GM18519 (cell line): Measurements from ENCODE around the gene SPAG4.

ENCODE experiments used
- ATAC-seq: cut with Tn5 transposase; IDR thresholded peaks from one replicate; pipeline ENCODE4 v1.9.1; 2021; ENCODE audit warnings: mild to moderate bottlenecking, moderate library complexity; ENCODE audit not compliant: unreplicated experiment, low FRiP score

SPAG4 gene

GRCh38 chr20:35598899-35599775, 16.5 kb upstream of the SPAG4 start:
- no peak for ATAC-seq

GRCh38 chr20:35599776-35600120, 15.9 kb upstream of the SPAG4 start:
- no peak for ATAC-seq

GRCh38 chr20:35600176-35600992, 15.2 kb upstream of the SPAG4 start:
- no peak for ATAC-seq

- ATAC-seq: no peak
These were observed 14.3 kb upstream of the SPAG4 start for GRCh38 chr20:35600993-35601973.

- no peak for ATAC-seq
These were observed 13.6 kb upstream of the SPAG4 start for GRCh38 chr20:35601990-35602389.

- ATAC-seq: no peak
These were observed 12.7 kb upstream of the SPAG4 start for GRCh38 chr20:35602851-35603495.

- no peak for ATAC-seq
These were observed 11.8 kb upstream of the SPAG4 start for GRCh38 chr20:35603695-35604448.

- no peak for ATAC-seq
These were observed 11.2 kb upstream of the SPAG4 start for GRCh38 chr20:35604449-35604747.

GRCh38 chr20:35606127-35606526, 9.5 kb upstream of the SPAG4 start:
- ATAC-seq: no peak

GRCh38 chr20:35607003-35607735, 8.5 kb upstream of the SPAG4 start:
- no peak for ATAC-seq

- ATAC-seq: no peak
These were observed 4.7 kb upstream of the SPAG4 start for GRCh38 chr20:35610833-35611427.

GRCh38 chr20:35611482-35611881, 4.1 kb upstream of the SPAG4 start:
- ATAC-seq: no peak

GRCh38 chr20:35616465-35617396, 1.1 kb downstream of the SPAG4 start:
- no peak for ATAC-seq

- ATAC-seq: no peak
These were observed 2.0 kb downstream of the SPAG4 start for GRCh38 chr20:35617397-35618262.

- ATAC-seq: no peak
These were observed 2.9 kb downstream of the SPAG4 start for GRCh38 chr20:35618263-35619131.
